GM12891 (cell line): Measurements from ENCODE around the gene EPAS1.

Experiments
- DNase-seq: peaks from one replicate; pipeline ENCODE4 v3.0.0; 2011; ENCODE audit warnings: low spot score; ENCODE audit not compliant: insufficient read length
- FAIRE-seq: peaks from 2 replicates; lab custom pipeline; 2011; peaks lifted over from hg19 to GRCh38; lab: Jason Lieb, UNC
- PAX5 ChIP-seq: IDR thresholded peaks from 2 replicates; pipeline ENCODE4 v1.6.1; 2011; ENCODE audit warnings: low read length, moderate library complexity, mild to moderate bottlenecking; ENCODE audit not compliant: insufficient read depth, severe bottlenecking
- POLR2A ChIP-seq: IDR thresholded peaks from 2 replicates; pipeline ENCODE4 v1.6.1; 2011; ENCODE audit warnings: low read depth, low read length, control low read depth
- POLR2AphosphoS5 ChIP-seq: IDR thresholded peaks from 2 replicates; pipeline ENCODE4 v1.6.1; 2011; ENCODE audit warnings: low read depth, low read length, control low read depth
- POU2F2 ChIP-seq: IDR thresholded peaks from 2 replicates; pipeline ENCODE4 v1.6.1; 2011; ENCODE audit warnings: low read depth, mild to moderate bottlenecking, control low read depth, low read length, moderate library complexity
- SPI1 ChIP-seq: IDR thresholded peaks from 2 replicates; pipeline ENCODE4 v1.6.1; 2011; ENCODE audit warnings: low read depth, low read length, control low read depth
- TAF1 ChIP-seq: IDR thresholded peaks from 2 replicates; pipeline ENCODE4 v1.6.1; 2011; ENCODE audit warnings: low read depth, low read length, control low read depth

EPAS1 gene

DNA sequence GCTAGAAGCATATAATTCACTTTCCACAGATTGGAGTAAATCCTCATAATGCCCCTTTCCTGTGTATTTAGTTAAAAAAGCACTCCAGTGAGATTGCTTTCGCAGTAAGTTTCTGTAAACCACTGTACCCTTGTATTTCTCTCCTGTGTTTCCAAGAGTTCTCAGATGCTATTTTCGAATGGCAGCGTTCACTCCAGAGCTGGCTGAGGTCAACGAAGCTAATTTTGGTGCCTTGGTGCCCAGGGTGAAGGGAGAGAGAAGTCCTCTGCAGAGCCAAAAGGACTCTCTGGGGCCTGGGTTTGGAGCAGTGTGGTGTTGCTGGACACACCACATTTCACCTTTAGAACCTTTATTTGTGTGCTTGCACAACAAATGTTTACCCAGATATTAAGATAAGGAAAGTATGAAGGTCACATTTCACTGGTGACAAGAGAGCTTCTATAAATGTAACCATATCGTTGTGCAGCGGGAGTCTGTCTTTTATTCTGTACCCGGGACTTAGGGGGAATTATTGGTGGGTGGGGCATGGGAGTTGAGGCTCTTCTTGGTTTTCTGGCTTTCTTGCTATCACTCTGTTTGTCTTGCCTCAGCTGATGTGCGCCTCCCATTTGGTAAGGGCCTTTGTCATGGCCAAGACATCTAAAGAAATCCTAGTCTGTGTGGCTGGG lies 9.9 kb downstream of the EPAS1 start:
- FAIRE-seq = no peak
- DNase-seq = no peak
- TF ChIP-seq TAF1 (no peak), POU2F2 (no peak), PAX5 (no peak), POLR2A (no peak), SPI1 (no peak), POLR2AphosphoS5 (no peak)

DNA sequence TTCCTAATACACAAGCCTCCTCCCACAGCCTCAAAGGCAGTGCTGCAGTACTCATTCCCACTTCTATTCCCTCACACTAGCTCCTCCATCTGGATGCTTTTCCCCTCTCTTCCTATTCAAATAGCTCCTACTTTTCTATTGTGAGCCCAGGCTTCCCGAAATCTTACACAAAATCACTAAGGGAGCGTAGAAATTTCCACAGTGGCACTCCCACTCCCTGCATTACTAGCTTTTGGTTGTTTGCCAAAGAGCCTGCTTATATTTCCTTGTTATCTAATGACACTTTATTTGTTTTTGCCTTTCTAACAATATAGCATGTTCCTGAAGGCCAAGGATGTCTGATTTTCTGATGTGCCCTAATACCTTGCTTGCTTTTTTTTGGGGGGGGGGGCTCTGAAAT lies 10.9 kb downstream of the EPAS1 start:
- FAIRE-seq = no peak
- TF ChIP-seq POU2F2 (no peak), PAX5 (no peak), POLR2A (no peak), TAF1 (no peak), SPI1 (no peak), POLR2AphosphoS5 (no peak)
- DNase-seq = no peak

DNA sequence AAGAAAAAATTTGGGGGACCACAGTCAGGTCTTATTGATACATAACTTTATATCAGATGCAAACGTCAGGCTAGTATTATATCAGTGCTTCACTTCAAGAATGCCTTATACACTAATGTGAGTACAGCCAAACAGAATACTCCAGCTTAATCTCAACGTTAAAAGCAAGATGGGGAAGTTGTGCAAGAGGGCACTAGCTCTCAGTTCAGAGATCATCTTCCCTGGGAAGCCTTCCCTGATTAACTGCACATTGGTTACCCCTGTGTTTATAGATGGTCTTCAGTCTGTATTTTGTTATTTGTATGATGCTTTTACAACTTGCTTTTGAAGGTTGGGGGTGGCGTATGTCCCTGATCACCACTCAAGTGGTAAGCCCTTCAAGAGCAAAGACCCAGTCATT lies 11.4 kb downstream of the EPAS1 start:
- TF ChIP-seq TAF1 (no peak), PAX5 (no peak), POU2F2 (no peak), SPI1 (no peak), POLR2A (no peak), POLR2AphosphoS5 (no peak)
- no peak for FAIRE-seq
- DNase-seq = no peak

DNA sequence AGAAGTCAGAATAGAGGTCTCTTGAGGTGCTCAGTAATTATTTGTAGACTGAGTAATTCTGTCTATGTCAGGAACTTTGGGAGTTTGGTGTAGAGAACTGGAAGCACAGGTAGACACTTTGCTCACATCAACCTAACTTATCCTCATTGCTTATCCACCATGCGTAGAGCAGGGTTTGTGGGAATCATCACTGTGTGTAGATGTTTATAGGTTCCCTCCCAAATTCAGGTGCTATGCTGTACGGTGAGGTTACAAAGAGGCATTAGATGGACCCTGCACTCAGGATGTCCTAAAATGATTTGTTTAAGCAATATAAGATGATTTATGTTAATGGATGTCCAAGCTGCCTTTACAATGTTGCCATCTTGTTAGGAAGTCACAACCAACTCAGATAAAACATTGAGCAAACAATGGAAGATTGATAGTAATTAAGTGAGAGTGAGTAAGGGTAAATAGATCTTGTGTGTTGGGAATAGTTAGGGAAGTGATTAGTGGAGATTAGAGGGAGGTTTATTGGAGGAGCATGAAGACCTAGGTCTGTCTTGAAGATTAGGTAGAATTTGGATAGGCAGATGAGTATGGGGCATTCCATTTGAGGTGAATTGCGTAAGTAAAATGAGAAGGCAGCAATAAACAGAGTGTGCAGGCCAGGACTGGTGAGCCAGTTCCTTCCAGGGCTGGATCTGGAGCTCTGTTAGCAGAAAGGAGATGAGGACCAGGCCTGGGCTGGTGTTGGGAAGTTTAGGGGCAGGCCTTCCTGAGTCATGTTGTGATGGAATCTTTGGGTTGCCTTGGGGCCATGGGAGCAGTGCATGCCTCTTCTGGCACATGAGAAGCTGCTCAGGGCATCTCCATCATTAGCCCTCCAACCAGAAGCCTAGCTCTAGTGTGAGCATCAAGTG lies 12.1 kb downstream of the EPAS1 start:
- no peak for DNase-seq
- no peak for TF ChIP-seq POLR2A
- no peak for TF ChIP-seq POLR2AphosphoS5
- TF ChIP-seq POU2F2 = no peak
- TF ChIP-seq SPI1 = no peak
- no peak for TF ChIP-seq PAX5
- no peak for TF ChIP-seq TAF1
- FAIRE-seq = no peak

DNA sequence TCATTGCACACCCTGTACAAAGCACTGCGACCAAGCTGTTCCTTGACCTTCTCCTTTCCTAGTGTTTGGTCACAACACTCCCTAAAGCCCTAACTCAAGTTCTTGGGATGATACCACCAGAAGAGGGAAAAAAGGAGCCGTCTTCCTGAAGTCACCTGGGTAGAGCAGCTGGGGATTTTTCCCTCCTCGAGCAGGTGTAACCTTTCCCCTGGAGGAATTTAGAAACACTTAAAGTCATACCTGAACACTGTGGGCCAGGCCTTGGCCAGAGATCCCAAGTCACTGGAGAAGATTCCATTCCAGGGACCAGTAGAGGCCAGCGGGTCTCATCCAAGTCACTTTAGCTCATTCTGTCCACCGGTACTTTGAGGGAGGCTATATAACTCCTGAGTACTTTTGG lies 13.2 kb downstream of the EPAS1 start:
- TF ChIP-seq TAF1 (no peak), SPI1 (no peak), POLR2A (no peak), POLR2AphosphoS5 (no peak), PAX5 (no peak), POU2F2 (no peak)
- FAIRE-seq (no peak), DNase-seq (no peak)

DNA sequence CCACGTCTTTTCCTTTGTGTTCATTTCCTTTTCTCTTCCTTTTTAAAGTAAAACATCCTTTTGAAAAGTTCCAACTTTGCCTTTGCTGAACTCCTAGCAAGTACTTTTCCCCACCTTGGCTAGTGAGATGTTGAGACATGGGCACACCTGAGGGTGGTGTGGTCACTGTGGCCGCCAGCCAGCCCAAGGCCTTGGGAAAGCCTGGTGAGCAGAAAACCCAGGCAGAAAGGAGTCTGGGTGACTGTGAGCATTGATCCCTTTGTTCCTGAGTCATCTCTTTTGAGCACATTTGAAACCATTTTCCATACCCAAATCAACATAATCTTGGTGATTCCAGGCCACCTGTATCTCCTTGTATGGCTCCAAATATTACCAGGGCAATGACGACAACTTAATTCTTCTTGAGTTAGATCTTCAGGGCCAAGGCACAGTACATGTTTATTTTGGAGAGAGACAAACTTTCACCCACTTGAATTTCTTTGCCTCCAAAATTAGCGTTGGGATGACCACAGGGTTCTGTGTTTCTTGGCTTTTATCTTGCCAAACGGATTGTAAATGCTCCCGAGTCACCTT lies 14.5 kb downstream of the EPAS1 start:
- no peak for TF ChIP-seq POLR2A
- TF ChIP-seq POU2F2 = no peak
- no peak for TF ChIP-seq PAX5
- TF ChIP-seq TAF1 = no peak
- no peak for TF ChIP-seq POLR2AphosphoS5
- TF ChIP-seq SPI1 = no peak
- DNase-seq (no peak), FAIRE-seq (no peak)

DNA sequence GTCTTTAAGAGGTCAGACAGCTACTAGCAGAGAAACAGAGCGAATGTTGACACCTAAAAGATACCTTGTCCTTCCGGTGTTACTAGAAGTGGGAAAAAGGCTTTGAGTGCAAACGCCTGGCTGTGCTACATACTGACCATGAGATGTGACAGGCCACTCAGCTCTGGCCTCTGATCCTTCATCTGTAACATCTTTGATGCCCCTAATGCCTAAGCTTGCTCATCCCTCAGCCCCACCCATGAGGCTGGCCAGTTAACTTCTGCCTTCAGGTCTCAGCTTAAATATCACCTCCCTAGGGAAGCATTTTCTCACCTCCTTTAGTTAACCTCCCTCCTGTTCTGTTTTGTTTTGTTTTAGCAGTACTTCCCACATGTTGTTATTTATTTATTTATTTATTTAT lies 15.9 kb downstream of the EPAS1 start:
- TF ChIP-seq POU2F2 (no peak), SPI1 (no peak), POLR2AphosphoS5 (no peak), TAF1 (no peak), POLR2A (no peak), PAX5 (no peak)
- FAIRE-seq = no peak
- DNase-seq = no peak

DNA sequence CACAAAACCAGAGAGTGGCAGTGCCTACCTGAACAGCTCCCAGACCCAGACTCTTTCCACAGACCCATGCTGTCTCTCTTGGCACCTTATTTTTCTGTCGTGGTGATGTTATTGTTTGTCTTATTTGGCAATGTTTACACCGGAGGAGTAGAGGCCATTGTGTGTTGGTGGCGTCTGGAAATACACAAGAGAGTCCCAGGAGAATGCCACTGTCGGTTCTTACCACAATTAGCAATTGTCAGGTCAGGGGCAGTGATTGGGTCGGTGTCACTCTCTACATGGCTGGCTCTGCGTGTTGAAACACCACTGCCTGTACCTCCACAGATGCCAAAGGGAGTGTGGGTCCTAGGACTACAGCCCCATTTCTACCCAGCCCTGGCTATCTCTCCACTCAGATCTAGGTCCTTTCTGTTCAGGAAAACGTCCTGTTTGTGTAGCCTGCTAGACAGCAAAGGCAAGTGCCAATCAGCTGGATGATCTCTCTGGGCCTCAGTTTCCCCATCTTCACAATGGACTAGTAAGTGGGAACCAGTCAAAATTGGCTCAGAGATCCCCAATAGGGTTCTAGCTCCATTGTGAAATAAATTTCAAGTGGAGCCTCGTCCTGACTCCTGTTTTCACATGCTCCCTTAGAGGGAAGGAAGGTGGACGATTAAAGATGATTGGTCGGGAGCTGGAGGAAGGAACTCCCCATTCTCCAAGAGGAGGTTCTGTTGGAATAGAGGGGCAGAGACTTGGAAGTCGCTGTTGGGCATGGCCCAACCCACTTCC lies 17.0 kb downstream of the EPAS1 start:
- TF ChIP-seq TAF1 = no peak
- no peak for TF ChIP-seq PAX5
- no peak for TF ChIP-seq SPI1
- no peak for TF ChIP-seq POLR2A
- TF ChIP-seq POLR2AphosphoS5 = no peak
- TF ChIP-seq POU2F2 = no peak
- DNase-seq (no peak), FAIRE-seq (no peak)
